GM18508 (cell line): ENCODE measurements around the gene TFB1M.

ENCODE experiments used
- ATAC-seq: cut with Tn5 transposase; IDR thresholded peaks from one replicate; pipeline ENCODE4 v1.9.1; 2021; ENCODE audit warnings: moderate number of reproducible peaks; ENCODE audit not compliant: insufficient read depth, unreplicated experiment

Gene TFB1M

DNA sequence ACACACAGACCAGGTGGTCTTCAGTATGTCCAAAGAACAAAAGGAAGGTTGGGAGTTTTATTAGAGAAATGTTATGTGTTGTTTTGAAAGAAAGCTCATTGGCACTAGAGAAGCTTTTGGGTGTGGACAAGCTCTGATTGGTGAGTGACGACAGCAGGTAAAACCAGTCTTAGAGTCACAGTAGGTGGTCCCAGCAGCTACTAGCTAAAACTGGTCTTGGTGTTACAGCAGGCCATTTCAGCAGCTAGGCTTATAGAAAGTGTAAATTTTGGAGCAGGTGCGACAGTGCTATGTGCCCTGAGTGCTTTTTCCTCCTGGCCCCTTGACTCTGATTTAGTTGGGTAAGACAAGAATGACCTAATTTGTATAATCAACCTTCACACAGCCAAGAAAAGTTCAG lies 46.9 kb downstream of the TFB1M start:
- ATAC-seq, result no peak

DNA sequence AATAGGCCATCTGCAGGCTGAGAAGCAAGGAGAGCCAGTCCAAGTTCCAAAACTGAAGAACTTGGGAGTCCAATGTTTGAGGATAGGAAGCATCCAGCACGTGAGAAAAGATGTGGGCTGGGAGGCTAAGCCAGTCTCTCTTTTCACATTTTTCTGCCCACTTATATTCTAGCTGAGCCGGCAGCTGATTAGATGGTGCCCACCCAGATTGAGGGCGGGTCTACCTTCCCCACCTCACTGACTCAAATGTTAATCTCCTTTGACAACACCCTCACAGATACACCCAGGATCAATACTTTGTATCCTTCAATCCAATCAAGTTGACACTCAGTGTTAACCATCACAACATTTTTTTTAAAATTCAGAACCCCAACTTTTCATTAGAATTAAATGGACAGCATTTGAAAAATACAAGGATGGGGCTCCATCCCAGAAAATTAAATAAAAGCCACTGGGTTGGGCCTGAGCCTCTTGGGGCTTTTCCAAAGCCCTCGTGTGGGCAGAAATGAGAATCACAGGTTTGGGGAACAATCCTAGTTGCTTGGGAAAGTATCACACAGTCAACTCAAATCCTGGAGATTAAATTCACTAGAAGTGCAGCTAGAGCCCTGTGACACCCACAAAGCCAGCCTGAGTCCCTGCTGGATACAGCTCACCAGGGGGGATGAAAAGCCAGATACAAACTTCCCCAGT lies 48.3 kb downstream of the TFB1M start:
- ATAC-seq, result no peak

DNA sequence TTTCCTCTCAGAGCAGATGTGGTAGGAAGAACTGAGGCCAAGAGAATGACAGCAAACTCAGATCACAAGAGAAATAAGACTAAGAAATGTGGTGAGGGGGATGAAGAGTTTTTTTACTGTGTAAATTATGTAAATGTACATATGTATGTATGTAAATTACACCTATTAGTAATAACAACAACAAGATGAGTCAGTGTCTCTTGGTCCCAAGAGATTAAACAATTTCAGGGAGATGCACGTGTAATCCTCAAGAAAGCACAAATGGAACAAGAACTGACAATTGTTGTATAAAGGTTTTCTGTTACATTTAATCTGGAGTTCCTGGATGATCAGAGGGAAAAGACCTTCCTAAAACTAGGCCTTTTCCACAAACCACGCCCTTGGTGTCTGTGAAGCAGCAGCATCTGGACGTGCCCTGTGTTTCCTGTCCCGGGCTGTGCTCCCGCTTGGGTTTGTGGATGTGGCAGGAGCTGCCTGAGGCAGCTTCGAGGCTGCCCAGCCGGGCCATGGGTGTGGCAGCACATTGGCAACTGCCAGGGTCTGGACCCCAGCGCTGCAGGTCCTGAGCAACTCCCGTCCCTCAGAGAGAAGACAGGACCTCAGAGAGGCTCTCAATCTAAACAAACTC lies 49.5 kb downstream of the TFB1M start:
- no peak for ATAC-seq

DNA sequence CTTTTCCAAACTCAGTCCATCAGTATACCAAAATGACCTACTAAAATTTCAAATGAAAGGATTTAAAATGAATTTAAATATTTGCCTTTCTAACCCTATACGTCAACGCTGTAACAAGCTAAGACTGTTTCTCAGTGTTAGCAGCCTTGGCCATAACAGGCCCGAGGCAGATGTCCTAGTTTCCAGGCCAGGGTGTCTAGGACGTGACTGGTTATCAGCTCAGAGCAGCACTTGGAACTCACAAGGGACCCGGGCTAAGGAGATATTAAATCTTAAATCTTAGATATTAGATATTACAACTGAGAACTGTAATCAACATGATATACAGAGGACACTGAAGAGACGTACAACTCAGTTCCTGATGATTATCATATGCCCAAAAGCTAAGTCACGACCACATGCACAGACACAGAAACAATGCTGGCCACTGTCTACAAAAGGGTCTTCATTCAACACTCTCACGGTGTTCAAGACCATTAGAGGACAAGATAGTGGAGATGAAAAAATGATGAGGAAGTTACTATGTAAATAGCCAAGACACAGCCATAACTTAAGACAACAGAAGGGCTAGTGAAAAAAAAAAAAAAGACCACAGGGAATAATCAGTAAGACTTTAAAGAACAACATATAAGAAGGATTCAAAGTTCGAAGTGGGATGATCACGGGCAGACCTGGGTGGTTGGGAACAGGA lies 50.8 kb downstream of the TFB1M start, which contains the start of gene CLDN20:
TSS of gene CLDN20 (plus strand) at position 641 of the 691 bp plus-strand sequence. CDS start 11,707 bp downstream, outside the sequence.
- no peak for ATAC-seq

DNA sequence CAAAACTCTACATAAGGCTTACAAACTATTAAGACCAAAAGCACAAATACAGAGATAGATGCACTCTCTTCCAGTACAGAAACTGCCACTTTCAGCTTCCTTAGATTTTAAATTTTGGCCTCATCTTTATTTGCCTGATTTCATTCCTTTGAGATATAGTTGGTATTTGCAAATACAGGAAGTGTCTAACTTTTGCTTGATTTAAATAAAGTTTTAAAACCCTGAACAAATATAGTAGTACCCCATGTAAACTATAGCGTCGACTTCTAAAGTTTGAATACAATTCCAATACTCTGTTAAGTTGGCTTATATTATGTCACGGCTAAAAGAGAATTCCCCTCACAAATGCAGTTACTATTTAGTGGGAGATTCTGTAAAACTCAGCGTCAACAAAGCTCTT lies 51.6 kb downstream of the TFB1M start:
- ATAC-seq, result no peak

DNA sequence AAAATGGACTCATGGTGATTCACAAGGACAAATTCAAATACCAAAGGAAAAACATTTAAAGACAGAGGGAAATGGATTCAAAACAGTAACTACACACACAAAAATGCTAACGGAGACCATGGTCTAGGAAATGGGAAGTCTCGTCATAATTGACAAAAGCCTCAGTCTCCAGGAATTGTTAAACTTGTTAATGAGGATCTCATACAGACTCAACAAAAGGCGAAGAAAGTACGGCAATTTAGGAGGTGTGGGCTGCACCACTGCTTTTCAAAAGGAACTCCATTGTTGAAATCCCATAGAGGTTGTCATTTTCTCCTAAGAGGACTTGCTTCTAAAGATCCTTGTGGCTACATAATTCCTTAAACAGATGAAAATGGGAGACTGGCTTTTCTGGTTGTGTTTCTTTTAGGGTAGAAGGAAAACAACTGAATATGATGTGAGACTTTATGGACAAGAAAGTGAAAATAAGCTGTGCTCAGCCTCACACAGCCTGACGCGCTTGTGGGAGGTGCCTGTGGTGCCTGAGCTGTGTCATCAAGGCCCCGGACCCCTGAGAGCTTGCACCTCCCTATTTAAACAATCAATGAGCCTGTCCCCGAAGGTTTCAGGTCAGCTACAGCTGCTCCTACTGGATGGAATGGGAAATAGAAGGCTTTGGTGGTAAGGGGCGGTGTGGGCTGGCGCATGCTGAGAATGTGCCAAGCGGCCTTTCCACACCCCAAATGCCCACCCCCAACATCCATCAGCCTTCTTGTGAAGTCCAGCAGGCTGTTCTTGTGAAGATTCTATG lies 53.0 kb downstream of the TFB1M start:
- ATAC-seq, result no peak

DNA sequence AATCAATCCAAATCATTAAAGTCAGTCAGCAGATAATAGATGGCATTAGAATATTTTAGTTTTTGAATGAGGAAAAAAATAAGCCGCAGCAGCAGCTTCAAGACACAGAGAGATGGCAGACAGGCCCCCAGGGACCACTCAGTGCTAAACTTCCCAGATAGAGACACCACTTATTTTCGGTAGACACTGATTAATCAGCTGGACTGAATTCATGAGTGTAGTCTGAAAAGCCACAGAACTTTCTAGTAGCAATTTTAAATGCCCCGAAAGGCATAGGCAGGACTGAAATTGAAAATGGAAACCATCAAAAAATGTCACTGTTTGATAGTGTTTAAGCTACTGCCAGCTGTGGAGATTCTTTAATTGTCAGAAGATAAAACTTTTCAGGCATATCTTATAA lies 53.6 kb downstream of the TFB1M start:
- no peak for ATAC-seq

DNA sequence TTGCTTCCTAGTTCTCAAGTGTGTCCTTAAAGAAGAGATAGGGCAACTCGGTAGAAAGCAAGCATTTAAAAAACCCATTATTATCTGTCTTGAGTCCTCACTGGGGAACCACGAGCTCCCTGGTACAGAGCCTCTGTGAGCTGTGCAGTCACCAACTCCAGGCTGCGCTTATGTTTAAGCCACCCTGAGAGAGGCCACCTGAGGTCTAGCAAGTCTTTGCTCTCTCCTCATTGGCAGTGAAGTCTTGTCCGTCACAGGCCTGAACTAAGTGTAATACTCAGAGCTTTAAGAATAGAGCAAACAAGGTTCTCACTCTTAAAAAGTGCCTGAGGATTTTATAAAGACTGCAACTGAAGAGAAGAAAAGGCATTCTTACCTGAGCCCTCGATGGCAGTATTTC lies 54.4 kb downstream of the TFB1M start:
- no peak for ATAC-seq

DNA sequence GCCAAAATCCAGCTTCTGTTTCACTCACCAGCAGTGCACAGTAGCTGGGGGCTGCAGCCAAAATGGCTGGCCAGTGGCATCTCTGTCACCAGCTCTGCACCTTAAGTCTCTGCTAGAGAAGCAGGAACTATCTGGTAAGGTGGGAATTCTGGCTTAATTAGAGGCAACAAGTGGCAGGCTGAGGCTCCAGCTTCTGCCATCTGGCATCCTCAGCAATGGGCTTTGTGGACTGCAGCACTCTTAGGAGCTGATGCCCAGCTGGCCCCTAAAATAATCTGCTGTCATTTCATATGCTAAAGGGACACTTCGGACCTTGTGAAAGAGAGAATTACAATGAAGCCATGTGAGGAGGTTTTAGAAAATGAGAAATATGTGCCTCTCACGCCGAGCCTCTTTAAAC lies 55.1 kb downstream of the TFB1M start:
- no peak for ATAC-seq

DNA sequence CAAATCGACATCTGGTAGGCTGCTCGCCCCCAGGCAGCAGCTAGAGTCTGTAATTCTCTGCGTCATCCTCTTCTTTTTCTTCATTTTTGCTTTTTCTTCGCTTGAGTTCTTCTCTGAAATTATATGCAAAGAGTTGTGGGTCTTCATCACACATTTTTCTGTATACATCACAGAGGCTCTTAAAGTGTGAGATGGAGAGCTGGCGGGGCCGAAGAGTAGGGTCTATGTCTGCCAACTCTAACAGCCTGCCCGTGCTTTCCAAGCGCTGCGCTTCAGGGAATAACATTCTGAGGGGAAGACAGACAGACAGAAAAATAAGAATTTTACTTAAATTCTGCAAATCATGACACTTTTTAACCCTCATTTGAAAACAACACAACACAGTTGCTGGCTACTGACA lies 56.5 kb downstream of the TFB1M start:
- no peak for ATAC-seq

DNA sequence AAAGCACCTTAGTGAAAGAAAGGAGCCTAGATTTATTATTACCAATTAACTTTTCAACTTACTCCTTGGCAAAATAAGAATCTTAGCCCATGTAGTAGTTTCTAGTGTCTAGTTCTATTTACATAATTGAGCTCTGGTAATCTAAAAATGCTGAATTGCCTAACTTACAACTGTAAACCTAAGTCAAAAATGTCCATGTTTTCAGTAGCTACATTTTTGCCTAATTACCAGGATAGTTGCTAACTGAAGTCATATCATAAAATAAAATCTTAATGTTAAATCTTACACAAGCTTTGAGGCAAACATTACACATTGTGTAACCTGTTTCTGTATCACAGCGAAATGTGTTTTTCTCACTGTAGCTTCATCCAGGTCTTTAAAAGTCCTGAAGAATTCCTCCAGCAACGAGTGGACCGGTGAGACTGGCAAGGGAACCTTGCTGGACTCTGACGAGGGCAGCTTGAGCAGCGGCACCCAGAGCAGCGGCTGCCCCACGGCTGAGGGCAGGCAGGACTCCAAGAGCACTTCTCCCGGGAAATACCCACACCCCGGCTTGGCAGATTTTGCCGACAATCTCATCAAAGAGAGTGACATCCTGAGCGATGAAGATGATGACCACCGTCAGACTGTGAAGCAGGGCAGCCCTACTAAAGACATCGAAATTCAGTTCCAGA lies 58.0 kb downstream of the TFB1M start:
- ATAC-seq, result no peak

DNA sequence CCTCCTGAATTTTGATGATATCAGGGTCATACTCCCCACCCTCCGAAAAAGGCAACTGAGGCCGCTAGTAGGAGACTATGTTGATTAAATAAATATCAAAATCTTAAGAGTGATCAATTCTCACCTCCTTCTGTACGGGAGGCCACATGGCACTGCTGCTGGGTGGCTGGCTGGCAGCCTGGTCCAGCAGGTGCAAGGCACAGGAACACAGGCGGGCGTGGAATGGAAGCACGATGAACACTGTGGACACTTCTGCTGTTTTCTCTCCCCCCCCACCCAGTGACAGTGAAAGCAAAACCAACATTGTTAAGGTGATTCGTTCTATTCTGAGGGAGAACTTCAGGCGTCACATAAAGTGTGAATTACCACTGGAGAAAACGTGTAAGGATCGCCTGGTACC lies 60.1 kb downstream of the TFB1M start:
- no peak for ATAC-seq

DNA sequence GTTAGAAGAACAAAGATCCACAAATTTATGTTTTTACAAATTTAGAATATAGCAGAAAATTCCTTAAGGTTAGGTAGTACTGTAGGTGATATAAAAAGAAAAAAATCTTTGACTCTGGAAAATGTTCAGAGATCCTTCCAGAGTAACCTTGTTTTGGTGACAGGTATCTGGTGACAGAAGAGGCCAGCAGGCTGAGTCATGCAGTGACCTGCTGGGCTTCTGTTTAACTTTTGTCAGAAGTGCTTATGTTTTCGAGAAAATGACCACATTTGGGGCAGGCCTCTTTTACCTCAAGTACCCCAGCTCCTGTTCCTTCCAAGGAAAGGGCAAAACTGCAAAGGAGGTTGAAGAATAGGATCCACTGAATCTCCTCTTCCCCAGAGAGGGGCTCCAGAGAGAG lies 60.9 kb downstream of the TFB1M start:
- ATAC-seq, result no peak

DNA sequence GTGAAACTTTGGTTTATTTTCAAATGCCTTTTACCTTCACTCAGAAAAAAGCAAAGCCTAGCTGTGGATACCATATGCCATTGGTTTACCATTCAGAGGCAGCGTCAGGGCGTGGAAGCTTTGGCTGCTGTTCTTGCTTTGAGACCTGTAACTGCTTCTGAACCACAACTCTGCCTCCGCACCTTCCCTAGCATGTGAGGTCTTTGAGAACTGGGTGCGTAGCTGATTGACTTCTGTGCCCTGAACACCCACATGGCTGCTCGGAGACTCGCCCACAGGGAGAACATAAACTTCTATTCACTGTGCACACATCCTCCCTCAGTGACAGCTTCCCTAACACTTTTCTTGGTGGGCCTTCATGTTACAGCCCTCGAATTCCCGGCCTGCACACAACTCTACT lies 61.7 kb downstream of the TFB1M start:
- ATAC-seq, result no peak

DNA sequence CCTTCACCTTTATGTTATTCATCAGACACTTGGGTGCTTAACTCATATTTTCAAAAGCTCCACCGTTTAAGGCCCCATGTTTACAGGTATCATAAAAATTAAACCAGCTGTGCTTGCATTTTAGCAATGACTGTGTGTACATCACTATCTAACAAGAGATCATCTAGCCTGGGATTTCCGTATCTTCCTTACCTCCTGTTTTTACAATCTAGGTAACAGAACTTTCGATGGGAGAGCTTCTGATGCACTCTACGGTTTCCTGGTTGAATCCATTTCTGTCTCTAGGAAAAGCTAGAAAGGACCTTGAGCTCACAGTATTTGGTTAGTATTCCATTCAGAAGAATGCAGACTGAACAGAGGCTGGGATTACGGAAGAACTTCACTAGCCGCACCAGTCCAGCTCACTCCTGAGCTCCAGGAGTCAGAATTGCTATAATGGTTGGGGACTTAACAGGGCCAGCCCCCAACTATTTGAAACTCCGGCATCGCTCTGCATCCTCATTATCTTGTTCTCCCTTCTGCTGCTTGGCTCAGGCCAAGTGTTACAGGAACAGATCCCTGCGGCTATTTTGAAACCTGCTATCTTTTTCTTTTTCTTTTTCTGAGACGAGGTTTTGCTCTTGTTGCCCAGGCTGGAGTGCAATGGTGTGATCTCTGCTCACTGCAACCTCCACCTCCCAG lies 63.4 kb downstream of the TFB1M start:
- no peak for ATAC-seq

DNA sequence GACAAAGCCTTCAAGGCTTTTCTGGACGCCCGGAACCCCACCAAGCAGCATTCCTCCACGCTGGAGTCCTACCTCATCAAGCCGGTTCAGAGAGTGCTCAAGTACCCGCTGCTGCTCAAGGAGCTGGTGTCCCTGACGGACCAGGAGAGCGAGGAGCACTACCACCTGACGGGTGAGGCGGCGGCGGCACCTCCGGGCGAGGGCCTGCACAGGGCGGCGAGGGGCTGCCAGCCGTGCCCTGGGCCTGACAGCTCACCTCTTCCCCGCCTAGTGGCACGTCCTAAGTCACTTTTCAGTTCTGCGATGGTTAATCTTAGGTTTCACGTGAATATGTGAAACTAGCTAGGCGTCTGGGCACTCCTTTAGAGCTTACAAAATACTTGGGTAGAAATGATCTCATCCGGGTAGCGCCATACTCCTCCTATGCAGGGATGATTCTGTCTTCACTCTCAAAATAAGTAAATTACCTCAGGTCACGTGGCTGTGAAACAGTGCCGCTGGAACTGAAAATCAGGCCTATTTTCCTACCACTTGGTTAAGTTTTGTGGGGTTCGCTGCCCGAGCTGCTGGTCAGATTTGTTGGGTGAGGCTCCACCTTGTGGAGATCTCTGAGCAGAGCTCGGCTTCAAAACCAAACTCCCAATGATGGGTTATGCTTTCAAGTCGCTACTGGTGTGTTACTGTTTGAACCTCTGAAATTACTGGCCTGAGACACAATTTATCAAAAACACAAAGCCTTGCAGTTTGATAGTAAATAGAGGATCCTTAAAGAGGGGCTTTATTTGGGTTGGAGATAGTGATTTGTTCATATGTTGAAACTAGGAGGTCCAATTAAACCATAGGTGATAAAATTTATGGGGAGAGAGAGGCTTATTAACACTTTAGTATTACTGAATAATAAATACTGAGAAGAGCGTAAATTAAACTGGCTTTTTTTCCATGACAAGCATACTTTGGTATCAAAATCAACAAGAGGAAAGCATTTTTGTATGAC lies 66.0 kb downstream of the TFB1M start:
- no peak for ATAC-seq

DNA sequence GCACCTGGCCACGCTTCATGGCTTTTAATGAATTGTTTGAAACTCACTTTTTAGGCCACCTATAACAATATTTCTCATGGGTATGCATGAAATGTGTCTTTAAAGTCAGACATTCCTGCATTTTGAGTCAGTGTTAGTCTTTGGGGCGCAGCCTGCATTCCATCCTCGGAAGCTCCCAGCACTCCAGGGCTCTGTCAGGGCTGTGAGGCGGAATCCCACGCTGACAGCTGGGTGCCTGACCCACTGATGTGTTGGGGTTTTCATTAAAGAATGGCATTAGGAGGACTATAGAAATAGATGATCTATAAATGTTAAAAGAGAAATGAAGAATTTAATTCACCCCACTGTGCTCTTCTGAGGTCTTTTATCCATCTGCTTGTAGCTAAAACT lies 66.7 kb downstream of the TFB1M start:
- no peak for ATAC-seq

DNA sequence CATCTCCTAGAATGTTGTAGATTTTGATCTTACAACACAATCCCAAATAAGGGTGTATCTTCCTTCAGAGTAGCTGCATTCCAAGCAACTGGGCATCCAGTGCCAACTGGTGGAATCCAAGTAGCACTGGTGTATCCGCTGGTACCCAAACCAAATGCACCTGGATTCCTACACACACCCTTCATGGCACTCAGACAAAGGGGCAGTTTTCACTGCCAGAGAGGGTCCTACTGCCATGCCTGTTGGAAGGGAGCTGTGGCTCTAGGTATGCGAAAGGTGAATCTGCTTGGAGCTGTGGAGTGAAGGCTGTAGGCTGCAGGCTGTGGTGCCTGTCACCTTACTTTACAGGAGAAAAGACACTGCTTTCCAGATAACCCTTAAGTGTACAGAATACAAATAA lies 67.5 kb downstream of the TFB1M start:
- no peak for ATAC-seq

DNA sequence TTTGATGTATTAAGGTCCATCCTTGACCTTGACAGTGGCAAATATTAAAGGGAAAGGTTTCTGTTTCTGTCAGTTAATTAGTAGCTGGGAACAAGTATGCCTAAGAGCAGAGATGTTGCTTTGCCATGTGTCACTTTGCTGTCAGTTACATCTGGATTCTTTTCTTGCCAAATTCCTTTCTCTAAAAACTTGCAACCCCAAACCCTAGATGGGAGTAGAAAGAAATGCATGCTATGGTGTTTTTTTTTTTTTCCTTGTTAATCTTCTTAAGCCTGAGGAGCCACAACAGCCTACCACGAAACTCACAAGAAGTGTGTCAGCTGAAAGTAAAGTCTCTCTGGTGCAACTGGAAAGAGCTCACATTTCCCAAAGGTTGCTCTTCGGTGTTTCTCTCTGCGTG lies 68.5 kb downstream of the TFB1M start:
- ATAC-seq, result no peak
